HG03064 (cell line): ENCODE measurements around the gene RASGRF2.

Source experiments
- ATAC-seq: cut with Tn5 transposase; IDR thresholded peaks from one replicate; pipeline ENCODE4 v1.9.1; 2021; ENCODE audit warnings: low read depth; ENCODE audit not compliant: unreplicated experiment

The RASGRF2 gene

GRCh38 chr5:80953587-80953986, 6.6 kb upstream of the RASGRF2 start:
- ATAC-seq = no peak

- ATAC-seq = no peak
Observed at GRCh38 chr5:80955082-80955590, 5.0 kb upstream of the RASGRF2 start.

DNA sequence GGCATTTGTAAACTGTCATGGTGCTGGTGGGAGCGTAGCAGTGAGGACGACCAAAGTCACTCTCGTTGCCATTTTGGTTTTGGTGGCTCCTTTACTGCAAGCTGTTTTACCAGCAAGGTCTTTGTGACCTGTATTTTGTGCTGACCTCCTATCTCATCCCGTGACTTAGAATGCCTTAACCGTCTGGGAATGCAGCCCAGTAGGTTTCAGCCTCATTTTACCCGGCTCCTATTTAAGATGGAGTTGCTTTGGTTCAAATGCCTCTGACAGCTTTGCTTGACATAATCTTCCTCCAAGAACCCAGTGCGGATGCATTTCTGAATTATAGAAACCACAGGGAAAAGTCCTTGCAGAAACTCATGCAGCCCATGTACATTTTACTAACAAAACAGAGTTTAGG, 3.9 kb upstream of the RASGRF2 start:
- ATAC-seq = no peak

- ATAC-seq = no peak
Observed at GRCh38 chr5:80957031-80957761, 3.0 kb upstream of the RASGRF2 start.

GRCh38 chr5:80958616-80959015, 1.5 kb upstream of the RASGRF2 start:
- no peak for ATAC-seq

DNA sequence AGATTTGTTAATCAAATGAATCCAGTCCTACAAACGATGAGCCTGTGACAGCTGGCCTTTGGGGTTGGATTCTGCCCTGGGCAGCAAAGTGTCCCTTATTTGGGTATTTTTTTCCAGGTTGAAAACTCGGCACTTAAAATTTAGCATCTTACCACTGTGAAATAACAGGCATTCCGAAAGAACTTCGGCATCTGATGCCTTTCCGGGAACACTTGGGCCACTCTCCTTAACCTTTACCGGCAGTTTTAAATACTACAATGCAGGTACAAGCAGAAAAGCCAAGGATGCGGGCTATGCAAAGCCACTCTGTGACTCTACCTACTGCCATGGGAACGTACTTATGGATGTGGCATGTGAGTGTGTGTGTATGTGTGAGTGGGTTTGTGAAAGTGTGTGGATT, 1.0 kb upstream of the RASGRF2 start:
- ATAC-seq = no peak

GRCh38 chr5:80960531-80961375, 590 bp downstream of the RASGRF2 start:
- ATAC-seq = no peak

- ATAC-seq = no peak
Observed at GRCh38 chr5:80961376-80962281, 1.5 kb downstream of the RASGRF2 start.

GRCh38 chr5:80962630-80963520, 2.7 kb downstream of the RASGRF2 start:
- ATAC-seq = no peak

DNA sequence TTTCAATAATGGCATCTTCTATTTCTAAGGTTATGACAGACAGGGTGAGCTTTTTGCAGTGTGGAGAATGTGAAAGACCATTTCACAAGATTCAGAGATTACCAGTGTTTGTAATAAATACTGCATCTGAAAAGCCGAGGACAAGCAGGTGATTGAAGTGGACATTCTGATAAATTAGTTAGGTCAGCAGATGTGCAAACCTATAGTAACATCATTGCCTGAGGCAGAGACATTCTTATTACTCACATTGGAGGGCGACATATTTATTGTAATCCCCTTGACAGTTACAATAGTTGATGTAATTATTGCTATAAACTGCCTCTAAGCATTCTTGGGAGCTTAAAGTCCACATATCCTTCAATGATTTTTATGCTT, 3.3 kb downstream of the RASGRF2 start:
- ATAC-seq = no peak

DNA sequence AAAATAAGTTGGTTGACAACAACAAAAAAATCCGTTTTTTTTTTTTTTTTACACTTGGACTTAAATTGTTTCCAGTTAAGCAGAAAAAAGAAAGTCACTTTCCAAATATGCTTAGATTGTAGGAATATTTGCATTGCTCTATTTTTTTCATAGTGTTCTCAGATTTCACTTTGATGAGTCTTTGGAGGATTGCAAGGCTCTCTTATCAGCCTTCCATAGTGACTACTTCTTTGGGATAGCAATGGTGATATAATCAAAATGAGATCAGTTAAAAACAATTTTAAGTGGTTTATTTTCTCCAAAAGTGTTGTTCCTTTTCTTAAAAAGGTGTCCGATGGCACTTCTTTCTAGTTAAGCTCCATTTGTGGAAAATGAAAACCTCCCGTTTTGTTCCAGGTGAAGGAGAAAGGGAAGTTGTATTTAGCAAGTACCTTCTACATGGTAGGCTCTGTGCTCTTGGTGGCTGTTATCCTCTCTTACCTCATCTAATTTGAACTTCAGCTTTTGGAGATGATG, 3.9 kb downstream of the RASGRF2 start:
- ATAC-seq = no peak

DNA sequence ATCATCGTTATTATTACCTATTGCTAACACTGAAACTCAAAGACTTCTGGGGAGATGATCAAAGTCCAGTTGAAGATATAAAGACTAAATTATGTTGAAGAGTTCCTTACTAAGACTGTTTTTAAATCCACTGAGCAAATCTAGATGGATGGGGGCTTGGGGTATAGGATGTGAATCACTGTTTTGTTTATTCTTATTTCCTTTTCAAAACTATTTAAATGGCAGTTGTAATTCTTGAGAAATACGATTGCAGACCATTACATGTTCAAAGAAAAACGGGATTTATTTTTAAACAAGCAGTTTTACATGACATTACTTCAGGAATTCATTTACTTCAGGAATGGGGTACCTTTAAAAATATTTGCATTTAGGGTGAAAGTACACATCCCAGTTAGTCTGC, 4.3 kb downstream of the RASGRF2 start:
- ATAC-seq = no peak

DNA sequence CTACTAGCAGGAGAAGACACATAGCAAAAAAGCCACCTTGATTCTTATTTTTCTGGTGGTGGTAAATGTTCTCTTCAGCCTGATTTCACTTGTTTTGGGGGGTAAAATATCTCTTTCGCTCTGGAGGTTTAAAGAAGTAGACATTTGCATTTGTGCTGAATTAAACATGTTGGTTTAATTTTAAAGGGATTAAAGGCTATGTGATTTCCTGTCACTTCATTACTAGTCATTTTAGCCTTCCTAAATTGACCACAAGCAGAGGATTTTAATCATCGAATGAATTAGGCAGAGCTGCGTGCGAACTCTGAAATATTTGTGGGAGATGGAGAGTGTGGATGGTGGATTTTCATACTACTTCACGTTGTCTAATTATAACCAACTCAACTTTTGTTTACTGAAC, 4.8 kb downstream of the RASGRF2 start:
- ATAC-seq = no peak

DNA sequence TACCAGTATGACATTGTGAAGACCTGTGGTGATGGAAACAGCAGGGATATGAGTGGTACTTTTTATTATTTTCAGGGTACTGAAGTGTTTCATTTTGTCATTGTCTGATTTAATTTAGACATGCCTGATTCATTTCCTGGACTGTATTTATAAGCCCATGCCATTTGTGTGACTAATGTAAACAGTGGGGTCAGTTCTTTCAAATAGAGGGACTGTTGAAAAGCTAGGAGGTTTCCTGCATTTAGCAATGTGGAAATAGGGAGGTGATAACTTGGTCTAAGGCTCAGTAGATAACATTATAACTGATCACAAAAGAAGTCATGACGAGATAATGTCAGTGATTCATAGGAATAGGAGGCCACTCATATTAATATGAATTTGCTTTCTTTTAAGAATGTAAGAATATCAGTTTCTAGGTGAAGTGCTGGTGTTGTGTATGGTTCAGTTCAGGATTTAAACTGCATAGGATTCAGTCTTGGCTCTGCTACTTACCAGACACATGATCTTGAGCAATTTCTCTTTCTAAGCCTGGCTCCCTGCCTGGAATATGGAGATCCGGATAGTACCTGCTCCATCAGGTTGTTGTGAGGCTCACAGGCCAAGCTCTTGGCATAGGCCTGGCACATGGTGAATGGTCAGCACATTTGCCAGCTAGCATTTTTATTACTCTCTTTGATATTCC, 7.5 kb downstream of the RASGRF2 start:
- ATAC-seq = no peak

GRCh38 chr5:80973027-80973426, 12.9 kb downstream of the RASGRF2 start:
- ATAC-seq = no peak

GRCh38 chr5:80975065-80975464, 14.9 kb downstream of the RASGRF2 start:
- no peak for ATAC-seq

- ATAC-seq = no peak
Observed at GRCh38 chr5:80976985-80977384, 16.8 kb downstream of the RASGRF2 start.

- no peak for ATAC-seq
Observed at GRCh38 chr5:80977764-80978163, 17.6 kb downstream of the RASGRF2 start.

DNA sequence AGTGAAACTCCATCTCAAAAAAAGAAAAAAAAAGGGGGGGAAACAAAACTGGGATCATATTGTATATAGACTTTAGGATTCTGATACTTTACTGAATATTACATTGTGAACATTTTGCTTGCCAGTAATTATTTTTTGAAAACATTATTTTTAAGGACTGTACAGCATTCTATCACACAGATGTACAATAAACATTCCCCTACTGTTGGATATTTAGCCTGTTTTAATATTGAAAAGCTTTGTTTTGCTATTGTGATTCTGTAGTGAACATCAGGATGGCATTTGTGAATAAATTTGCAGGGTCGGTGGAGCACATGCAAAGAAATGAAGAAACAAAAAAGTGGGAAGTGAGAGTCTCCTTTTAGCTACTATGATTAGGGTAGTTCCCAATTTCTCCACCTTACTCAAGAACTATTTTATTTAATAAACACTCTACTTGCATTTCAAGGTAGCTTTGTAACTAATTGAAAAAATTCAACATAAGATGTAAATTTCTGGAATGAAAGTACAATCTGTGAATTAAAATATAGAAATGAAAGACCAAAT, 18.7 kb downstream of the RASGRF2 start:
- ATAC-seq = no peak
